NCI-H2081 (cell line): Measurements from ENCODE around the gene CLEC16A.
A peak's percentile ranks its signal among the peaks of the same experiment; 100 is the strongest.

Experiments
- DNase-seq, 2 experiments: peaks; one replicate each; lab custom pipeline; 2025; lab: John Stamatoyannopoulos, UW

The CLEC16A gene

DNA sequence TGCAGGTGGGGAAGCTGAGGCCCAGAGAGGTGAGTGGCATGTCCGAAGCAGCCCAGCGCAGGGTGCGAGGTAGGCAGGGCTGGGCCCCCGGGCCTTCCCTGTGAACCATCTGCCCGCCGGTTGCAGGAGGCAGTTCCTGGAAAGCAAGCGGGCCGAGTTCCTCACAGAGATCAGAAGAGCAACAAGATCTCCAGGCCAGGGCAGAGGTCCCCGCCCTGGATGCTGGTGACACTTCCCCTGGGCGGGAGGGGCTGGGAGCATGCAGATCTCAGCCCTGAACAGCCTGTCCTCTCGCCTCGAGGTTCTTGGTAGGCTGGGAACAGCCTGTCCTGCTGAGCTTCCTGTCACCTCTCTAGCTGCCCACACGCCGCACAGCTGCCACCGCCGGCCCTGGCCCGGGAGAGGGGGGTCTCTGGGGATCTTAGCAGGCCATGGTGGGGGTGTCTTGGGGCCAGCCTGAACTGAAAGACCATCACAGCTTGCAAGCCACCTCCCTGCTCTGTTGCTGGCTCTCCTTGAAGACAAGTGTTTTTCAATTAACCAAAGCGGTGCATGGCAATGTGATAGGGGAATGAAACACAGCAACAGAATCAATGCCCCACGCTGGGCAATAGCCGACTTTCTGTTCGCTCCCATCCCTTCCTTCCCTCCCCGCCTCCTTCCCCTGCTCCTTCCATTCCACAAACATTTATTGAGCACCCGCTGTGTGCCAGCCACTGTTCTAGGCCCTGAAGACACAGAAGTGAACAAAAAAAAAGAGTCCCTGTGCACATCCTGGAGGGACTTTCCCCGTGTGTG is 279.9 kb downstream of the CLEC16A start:
- no peak for DNase-seq

GRCh38 chr16:11224894-11225676 is 280.7 kb downstream of the CLEC16A start:
- DNase-seq: no peak

GRCh38 chr16:11225677-11226549 is 281.5 kb downstream of the CLEC16A start:
- no peak for DNase-seq

DNA sequence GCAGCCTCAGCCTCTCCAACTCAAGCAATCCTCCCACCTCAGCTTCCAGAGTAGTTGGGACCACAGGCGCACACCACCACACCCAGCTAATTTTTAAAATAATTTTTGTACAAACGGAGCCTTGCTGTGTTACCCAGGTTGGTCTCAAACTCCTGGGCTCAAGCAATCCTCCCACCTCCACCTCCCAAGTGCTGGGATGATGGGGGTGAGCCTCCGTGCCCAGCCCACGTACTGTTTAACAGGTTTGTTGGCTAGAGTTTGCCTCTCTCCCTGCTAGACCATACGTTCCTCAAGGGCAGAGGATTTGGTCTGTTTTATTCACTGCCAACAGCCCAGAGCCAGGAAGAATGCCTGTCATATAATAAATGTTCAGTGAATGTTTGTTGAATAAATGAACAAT is 285.1 kb downstream of the CLEC16A start:
- no peak for DNase-seq

DNA sequence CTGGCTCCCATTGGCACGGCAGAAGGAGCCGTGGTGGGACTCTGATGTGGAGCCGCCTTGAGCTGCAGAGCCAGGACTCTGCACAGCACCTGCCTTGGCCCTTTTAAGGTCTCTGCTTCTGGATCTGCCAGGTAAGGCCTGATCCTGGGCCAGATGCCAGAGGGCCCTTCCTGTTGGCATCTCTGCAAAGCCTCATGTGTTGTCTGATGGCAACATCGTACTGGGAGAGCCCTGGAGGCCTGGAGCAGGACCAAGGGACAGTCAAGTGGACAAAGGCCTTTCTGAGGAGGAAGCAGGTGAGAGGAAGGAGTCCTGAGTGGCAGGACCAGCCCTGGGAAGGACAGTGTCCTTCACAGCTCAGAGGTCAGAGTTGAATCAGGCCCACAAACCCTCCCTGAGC is 285.5 kb downstream of the CLEC16A start:
- DNase-seq: peak; percentile 14 to 54

- no peak for DNase-seq
Measured at GRCh38 chr16:11231367-11231970, 287.1 kb downstream of the CLEC16A start.
